NCI-H2227 treated with DMSO at 0.1 percent for 48 hours (cell line): Measurements from ENCODE around the gene R3HDM4.

Experiments
- DNase-seq: peaks from one replicate; lab custom pipeline; 2025; lab: John Stamatoyannopoulos, UW

R3HDM4 gene

DNA sequence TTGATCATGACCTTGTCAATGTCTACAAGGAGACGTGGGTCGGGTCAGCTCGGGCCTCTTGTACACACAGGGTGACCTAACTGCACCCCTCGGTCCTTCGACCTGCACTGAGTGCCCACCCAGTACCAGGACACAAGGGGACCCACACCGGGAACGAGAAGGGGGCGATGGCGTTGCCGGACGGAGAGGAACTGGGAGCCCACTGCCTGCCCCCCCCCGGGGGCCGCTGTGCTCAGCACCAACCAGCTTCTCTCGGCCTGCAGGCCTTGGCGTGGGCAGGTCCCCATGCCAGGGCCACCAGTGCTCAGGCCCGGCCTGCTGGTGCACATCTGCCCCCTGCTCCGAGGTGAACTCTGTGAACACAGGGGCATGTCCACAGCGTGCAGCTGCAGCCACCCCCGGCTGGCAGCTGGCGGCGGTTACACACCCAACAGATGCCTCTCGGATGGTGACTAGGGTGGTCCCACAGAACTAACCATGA, 39.4 kb downstream of the R3HDM4 start:
- no peak for DNase-seq

DNA sequence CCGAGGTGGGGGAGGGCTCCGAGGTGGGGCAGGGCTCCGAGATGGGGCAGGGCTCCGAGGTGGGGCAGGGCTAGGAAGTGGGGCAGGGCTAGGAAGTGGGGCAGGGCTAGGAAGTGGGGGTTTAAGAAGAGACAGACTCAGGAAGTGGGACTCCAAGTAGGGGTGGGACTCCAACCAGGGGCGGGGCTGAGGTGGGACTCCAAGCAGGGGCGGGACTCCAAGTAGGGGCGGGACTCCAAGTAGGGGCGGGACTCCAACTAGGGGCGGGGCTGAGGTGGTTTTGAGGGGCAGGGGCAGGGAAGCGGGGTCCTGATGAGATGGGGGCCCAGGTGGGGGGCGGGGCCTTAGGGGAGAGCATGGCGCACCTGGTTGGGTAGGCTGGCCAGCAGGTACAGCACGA, 39.9 kb downstream of the R3HDM4 start:
- DNase-seq: no peak

- DNase-seq: peak; percentile 12
These were observed 40.6 kb downstream of the R3HDM4 start for GRCh38 chr19:872266-872951.

- no peak for DNase-seq
These were observed 41.4 kb downstream of the R3HDM4 start for GRCh38 chr19:871446-872265.

DNA sequence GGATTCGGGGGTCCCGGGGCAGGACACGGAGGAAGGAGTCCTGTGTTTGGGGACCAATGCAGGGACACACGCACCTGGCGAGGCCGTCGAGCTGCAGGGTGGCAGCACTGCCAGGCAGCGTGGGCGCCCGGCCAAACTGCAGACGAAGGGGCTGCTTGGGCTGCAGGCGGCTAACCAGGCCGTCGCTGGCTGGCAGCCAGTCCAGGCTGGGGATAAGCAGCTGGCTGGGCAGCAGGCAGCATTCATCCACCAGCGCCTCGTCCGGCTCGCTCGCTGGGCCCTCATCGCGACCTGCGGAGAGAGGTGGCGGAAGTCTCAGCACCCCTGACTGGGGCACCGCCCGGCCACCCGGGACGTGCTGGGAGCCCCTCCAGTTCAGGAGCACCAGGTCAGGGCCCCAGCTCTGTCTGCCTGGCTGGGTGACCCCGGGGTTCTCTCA, 42.0 kb downstream of the R3HDM4 start:
- DNase-seq: no peak

GRCh38 chr19:870314-870713, 42.7 kb downstream of the R3HDM4 start:
- DNase-seq: no peak

DNA sequence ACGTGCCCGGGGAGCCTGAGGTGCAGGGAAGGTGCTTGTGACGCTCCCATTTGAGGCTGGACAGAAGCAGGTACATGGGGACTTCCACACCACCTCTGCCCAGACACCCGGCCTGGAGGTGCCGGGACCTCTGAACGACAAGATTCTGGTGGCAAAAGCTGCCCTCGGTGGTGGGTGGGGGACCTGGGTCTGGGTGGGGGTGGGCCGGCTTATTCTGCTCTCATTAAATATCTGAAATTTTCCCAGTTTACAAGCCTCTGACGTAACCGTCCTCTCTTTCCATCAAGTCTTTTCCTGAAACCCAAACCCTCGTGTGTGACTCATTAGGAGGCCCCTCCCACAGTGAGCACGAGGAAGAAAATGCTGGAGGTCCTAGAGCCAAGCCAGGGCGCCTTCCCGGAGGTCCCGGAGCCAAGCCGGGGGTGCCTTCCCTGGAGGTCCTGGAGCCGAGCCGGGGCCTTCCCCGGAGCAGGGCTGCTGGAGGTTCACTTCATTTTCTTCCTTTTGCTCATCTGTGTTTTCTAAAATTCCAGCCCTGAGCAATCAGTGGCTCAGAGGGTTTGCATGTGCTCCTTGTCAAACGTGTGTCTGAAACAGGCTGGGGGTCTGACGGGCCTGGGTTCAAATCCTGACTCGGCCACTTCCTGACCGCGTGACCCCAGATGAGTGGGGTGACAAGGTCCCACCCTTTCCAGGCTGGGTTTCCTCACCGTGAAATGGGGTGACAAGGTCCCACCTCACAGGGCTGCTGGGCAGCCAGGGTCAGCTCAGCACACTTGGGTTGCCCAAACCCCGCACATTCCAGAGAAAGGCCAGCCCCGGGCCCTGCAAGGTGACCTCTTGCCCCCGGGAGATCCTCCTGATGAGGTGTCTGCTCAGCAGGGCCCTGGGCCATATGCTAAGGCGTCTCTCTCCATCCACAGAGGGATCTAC, 43.5 kb downstream of the R3HDM4 start:
- DNase-seq: no peak

- no peak for DNase-seq
These were observed 44.4 kb downstream of the R3HDM4 start for GRCh38 chr19:868458-869244.

- DNase-seq: no peak
These were observed 45.1 kb downstream of the R3HDM4 start for GRCh38 chr19:867855-868457.

DNA sequence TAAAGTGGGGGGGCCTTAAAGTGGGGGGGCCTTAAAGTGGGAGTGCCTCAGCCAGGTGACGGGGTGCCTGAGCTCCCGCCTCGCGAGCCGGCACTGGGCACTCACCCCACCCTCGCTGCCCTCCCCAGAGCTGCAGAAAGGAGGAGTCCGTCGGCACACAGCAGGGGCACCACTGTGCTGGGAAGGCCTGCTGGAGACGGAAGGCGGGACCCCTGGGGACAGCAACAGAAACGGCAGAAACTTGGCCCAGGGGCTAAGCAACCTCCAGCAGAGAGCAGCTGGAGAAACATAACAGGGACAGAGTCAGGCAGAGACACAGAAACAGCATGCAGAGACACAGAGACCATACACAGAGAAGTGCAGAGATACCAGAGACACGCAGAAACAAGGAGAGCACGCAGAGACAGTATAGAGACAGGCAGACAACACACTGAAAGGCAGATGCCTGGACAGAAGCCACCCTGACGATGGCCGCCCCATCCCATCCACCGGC, 45.7 kb downstream of the R3HDM4 start:
- no peak for DNase-seq

GRCh38 chr19:866769-867300, 46.2 kb downstream of the R3HDM4 start:
- no peak for DNase-seq

- DNase-seq: no peak
These were observed 49.8 kb downstream of the R3HDM4 start for GRCh38 chr19:863315-863620.

- DNase-seq: no peak
These were observed 50.3 kb downstream of the R3HDM4 start for GRCh38 chr19:862581-863314.

GRCh38 chr19:861756-862580, 51.1 kb downstream of the R3HDM4 start:
- DNase-seq: no peak

GRCh38 chr19:861141-861755, 51.8 kb downstream of the R3HDM4 start:
- no peak for DNase-seq

- no peak for DNase-seq
These were observed 53.9 kb downstream of the R3HDM4 start, which contains the start of gene CFD for GRCh38 chr19:858868-859843. Gene CFD (plus strand): TSS chr19:859664. CDS start chr19:859690, 26 bp downstream.

GRCh38 chr19:858284-858683, 54.7 kb downstream of the R3HDM4 start:
- DNase-seq: no peak
